HG03045 (cell line): ENCODE results near the gene ARL4A.
"Not testable (repeated sequence)": the region's sequence is repeated elsewhere in the genome, so short reads cannot be mapped to it uniquely, and the experiment has no call there.

ENCODE experiments used
- ATAC-seq: cut with Tn5 transposase; IDR thresholded peaks from one replicate; pipeline ENCODE4 v1.9.1; 2021; ENCODE audit warnings: mild to moderate bottlenecking, moderate library complexity; ENCODE audit not compliant: unreplicated experiment

ARL4A gene

GRCh38 chr7:12661581-12661980 is 25.9 kb upstream of the ARL4A start:
- ATAC-seq, result no peak

DNA sequence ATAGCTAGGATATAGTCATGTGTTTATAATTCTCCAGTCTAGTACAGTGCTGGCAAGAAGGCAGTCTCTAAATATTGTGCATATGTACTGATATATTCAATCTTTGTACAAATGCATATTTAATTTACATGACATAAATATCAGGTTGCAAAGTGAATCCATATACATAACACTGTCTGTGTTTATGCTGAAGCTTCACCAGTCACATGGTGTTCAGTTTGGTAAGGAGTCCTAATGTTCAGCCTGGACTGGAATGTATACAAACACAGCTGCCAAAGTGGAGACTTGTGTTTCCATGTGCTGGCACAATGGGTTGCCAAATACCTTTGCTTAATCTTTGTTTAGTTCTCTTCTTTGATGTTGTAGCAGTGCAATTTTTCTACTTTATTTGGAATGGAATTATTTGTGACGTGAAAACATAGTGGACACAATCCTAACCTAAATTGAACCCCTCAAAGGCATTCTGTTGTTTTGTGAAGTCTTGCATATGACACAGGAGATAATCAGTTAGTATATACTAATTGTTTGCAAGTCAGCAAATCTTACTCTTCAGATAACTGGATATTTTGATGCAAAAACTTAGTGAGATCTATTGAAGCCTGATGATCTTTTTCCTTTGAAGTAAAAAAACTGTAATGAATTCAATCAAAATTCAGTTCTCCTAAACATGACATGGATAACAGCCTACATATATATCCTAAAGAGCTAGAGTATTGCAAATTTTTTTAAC is 17.3 kb upstream of the ARL4A start:
- ATAC-seq, result no peak

- no peak for ATAC-seq
Measured at GRCh38 chr7:12670743-12671520, 16.5 kb upstream of the ARL4A start.

- ATAC-seq, result not testable (repeated sequence)
Measured at GRCh38 chr7:12673436-12673835, 14.0 kb upstream of the ARL4A start.

DNA sequence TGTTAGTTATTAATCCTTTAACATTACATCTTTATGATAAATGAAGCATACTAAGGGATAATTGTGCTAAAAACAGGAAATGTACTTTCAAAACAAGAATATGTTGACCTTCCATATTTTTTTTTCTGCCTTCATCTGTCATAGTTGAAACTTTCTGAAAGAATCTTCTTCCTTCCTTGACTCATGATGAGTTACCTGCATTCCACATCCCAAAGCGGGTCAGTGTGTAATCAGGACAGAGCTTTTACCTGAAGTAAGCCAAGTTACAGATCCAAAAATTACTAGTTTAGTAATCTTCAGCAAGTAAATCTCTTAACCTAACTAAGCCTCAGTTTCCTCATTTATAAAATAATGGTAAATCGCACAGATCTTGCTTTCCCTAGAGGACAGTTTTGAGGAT is 13.4 kb upstream of the ARL4A start:
- ATAC-seq, result no peak

GRCh38 chr7:12674861-12675260 is 12.6 kb upstream of the ARL4A start:
- ATAC-seq, result no peak

GRCh38 chr7:12683678-12684585 is 3.5 kb upstream of the ARL4A start:
- no peak for ATAC-seq

GRCh38 chr7:12684733-12685132 is 2.7 kb upstream of the ARL4A start:
- no peak for ATAC-seq

DNA sequence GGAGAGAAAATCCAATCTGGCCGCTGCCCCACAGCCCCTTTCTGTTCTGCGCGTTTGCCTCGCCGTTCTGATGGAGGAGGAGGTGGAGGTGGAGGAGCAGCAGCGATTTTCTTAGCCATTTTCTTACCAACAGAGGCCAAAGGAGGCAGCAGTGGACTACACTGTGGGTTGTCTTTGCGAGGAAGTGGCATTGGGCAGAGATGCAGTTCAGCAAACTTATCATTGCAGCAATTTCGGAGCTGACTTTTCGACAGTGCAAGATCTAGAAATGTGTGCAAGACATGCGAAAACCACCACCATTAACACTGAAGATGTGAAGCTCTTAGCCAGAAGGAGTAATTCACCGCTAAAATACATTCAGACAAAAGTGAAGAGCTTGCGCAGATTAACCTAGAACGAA is 1.9 kb upstream of the ARL4A start:
- no peak for ATAC-seq

GRCh38 chr7:12686234-12686890 is 1.1 kb upstream of the ARL4A start:
- ATAC-seq, result peak; percentile 89

DNA sequence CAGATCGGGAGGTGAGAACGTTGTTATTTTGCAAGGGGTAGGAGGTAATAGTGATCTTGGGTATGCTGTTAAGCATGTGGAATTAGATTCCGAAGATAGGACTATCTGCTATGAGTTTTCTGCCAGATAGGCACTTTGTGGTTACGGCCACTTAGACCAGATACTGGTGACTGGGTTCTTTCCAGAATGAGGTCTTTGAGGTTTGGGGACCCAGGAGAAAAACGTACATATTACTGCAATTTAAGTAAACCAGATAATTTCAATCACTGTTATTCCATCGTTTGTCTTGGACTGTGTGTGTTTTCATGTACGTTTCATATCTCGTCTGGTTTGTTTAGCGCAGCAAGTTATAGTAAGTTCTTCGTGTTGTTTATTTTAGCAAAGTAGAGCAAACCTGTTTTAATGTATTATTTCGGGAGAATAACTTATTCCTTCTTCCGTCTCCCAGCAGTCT is 312 bp downstream of the ARL4A start:
- peak; percentile 2 for ATAC-seq

- ATAC-seq, result not testable (repeated sequence)
Measured at GRCh38 chr7:12688485-12689170, 1.2 kb downstream of the ARL4A start.

GRCh38 chr7:12689451-12689850 is 2.0 kb downstream of the ARL4A start:
- ATAC-seq, result no peak

GRCh38 chr7:12690041-12690878 is 2.8 kb downstream of the ARL4A start:
- ATAC-seq, result no peak

- ATAC-seq, result not testable (repeated sequence)
Measured at GRCh38 chr7:12691388-12691787, 4.0 kb downstream of the ARL4A start.

GRCh38 chr7:12692035-12692434 is 4.6 kb downstream of the ARL4A start:
- ATAC-seq, result no peak

DNA sequence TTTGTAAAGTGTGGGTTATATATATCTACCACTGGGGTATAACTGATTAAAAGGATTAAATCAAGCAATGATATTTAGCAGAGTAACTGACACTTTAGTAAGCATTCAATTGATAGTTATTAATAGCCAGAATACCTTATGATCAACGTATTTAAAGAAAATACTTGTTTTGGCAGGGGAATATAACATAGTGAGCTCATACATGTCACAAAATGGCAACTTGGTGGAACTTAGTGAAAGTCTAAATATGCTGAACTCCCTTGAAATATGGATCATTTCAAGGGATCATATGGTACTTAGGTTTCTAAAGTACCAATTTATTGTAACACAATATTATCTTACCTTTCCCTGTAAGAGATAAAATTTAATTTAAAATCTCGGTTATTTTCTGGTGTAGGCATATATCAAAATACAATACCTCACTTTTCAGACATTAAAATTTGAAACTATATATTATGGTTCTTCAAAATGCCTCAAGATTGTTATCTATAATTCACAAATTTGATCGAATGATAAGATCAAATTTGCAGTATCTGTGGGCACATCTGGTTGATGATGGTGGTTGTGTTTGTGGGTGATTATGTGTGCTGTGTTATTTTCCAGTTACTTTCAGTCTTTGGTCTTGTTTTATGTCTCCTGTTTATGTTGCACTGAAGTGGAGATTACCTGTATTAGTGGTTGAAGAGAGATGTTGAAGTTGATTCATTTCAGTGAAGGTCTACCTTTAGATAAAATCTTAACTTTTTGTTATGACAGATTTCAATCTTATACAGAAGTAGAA is 5.2 kb downstream of the ARL4A start:
- ATAC-seq, result no peak

DNA sequence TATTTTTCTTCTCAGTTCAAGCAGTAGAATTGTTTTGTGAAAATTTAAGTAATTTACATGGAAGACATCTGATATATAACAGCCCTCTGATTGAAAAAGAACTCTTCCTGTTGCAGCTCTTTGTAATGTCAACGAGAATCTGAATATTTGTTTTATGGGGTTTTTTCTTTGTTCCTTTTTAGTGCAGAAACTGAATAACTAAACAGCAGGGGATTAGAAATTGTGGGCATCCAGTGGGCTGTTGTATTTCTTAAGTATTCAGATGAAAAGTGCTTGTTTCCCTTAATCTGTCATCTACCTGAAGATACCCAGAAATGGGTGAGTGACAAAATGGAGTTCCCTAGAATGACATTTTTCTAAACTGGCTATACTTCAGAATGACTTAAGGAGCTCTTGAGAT is 7.4 kb downstream of the ARL4A start:
- ATAC-seq, result no peak
